ENCODE measurements around the gene CAMK2A. TPM values are rescaled to one million over a fixed set of nuclear protein-coding genes. Genes with fewer than 3 reads are reported as not detected.

The CAMK2A gene
- total RNA-seq, 1 donor from 2014 or later: not detected

GRCh38 chr5:150306775-150307174 lies 17.2 kb upstream of the CAMK2A start:
- H3K4me1 Mint-ChIP-seq (ENCODE audit: low read depth): peaks cover 31% of the 10 kb centered on the region
- peak; percentile 58 for DNase-seq (ENCODE audit: low spot score)
- H3K9me3 Mint-ChIP-seq (ENCODE audit: low read depth): no peaks in the 10 kb centered on the region
- no peaks in the 10 kb centered on the region for H3K36me3 Mint-ChIP-seq (ENCODE audit: low read depth)
- TF ChIP-seq, protein P1, sequence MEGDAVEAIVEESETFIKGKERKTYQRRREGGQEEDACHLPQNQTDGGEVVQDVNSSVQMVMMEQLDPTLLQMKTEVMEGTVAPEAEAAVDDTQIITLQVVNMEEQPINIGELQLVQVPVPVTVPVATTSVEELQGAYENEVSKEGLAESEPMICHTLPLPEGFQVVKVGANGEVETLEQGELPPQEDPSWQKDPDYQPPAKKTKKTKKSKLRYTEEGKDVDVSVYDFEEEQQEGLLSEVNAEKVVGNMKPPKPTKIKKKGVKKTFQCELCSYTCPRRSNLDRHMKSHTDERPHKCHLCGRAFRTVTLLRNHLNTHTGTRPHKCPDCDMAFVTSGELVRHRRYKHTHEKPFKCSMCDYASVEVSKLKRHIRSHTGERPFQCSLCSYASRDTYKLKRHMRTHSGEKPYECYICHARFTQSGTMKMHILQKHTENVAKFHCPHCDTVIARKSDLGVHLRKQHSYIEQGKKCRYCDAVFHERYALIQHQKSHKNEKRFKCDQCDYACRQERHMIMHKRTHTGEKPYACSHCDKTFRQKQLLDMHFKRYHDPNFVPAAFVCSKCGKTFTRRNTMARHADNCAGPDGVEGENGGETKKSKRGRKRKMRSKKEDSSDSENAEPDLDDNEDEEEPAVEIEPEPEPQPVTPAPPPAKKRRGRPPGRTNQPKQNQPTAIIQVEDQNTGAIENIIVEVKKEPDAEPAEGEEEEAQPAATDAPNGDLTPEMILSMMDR (IDR thresholded peaks at IDR 0.05): no peak
- H3K27ac Mint-ChIP-seq (ENCODE audit: unreplicated experiment): no peak overlapping the region
- no peaks in the 10 kb centered on the region for H3K27me3 Mint-ChIP-seq (ENCODE audit: low read depth)
- no peak overlapping the region for H3K4me3 Mint-ChIP-seq (ENCODE audit: unreplicated experiment)

DNA sequence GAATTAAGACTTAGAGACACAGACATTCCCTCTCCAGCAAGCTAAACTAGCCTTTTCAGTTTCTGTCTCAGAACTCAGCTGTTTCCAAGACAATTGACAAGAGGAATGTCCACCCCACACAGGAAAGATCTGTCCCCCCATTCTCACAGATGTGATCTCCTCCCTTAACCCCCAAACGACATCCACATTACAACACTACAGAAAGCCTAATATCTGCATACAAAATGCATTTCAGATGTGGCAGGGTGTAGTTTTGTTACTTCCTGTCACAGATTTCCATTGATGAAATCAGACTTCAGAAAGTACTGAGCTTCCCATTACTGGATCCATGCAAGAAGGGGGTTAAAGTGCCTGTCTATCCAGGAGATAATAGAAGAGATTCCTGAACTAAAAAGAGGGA lies 16.0 kb upstream of the CAMK2A start:
- H3K27me3 Mint-ChIP-seq (ENCODE audit: low read depth): no peaks in the 10 kb centered on the region
- peaks cover 42% of the 10 kb centered on the region for H3K4me1 Mint-ChIP-seq (ENCODE audit: low read depth)
- DNase-seq (ENCODE audit: low spot score): no peak
- no peak overlapping the region for H3K27ac Mint-ChIP-seq (ENCODE audit: unreplicated experiment)
- no peaks in the 10 kb centered on the region for H3K9me3 Mint-ChIP-seq (ENCODE audit: low read depth)
- no peak overlapping the region for H3K4me3 Mint-ChIP-seq (ENCODE audit: unreplicated experiment)
- TF ChIP-seq, protein P1 (IDR thresholded peaks at IDR 0.05): no peak
- H3K36me3 Mint-ChIP-seq (ENCODE audit: low read depth): no peaks in the 10 kb centered on the region

DNA sequence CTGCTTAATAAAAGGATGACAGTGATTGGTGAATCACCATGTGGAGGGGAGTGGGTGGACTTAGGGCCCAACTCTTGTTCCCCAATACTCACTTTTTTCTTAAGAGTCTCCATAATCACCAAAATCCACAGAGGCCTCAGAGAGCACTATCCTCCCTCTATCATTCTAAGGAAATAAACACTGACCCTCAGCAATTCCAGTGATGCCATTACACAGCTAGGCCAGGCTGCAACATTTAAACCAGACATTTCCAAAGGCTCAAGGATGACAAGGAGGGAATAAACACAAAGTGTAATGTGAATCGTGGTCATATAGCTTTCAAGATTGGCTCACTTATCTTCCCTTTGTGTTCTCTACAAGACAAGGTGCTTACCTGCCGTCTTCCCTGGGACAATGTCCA lies 15.5 kb upstream of the CAMK2A start:
- Mint-ChIP-seq H3K36me3 (ENCODE audit: low read depth) (no peaks in the 10 kb centered on the region), H3K27ac (ENCODE audit: unreplicated experiment) (no peak overlapping the region), H3K4me3 (ENCODE audit: unreplicated experiment) (no peak overlapping the region), H3K4me1 (ENCODE audit: low read depth) (peaks cover 42% of the 10 kb centered on the region), H3K9me3 (ENCODE audit: low read depth) (no peaks in the 10 kb centered on the region), H3K27me3 (ENCODE audit: low read depth) (no peaks in the 10 kb centered on the region)
- TF ChIP-seq, protein P1 (IDR thresholded peaks at IDR 0.05): no peak
- DNase-seq (ENCODE audit: low spot score): no peak

DNA sequence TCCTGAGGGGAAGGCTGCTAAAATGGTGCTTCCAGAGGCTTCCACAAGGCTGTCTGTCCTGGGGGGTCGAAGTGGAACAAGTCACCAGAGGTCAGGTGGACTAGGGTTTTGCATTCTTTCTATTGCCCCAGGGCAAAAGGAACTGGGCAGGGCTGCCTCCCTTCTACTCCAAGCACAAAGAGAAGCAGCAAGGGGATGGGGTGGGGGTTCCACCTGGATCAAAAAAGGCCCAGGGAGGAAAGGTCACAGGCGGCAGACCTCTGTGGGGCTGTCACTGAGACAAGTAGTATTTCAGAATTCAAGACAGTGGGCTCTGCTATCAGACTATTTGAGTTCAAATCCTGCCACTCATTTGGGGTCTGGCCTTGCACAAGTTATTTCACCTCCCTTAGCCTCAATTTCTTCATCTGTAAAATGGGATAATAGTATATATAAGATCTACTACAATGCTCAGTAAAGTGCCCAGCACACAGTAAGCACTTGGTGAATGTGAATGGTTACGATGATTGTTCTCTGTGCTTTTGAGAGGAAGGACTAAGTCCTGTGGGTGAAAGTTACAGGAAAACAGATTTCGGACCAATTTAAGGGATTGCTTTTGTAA lies 15.0 kb upstream of the CAMK2A start:
- peak; percentile 34 for DNase-seq (ENCODE audit: low spot score)
- TF ChIP-seq, protein P1 (IDR thresholded peaks at IDR 0.05): no peak
- H3K36me3 Mint-ChIP-seq (ENCODE audit: low read depth): no peaks in the 10 kb centered on the region
- no peak overlapping the region for H3K4me3 Mint-ChIP-seq (ENCODE audit: unreplicated experiment)
- no peaks in the 10 kb centered on the region for H3K9me3 Mint-ChIP-seq (ENCODE audit: low read depth)
- H3K4me1 Mint-ChIP-seq (ENCODE audit: low read depth): peaks cover 42% of the 10 kb centered on the region
- H3K27ac Mint-ChIP-seq (ENCODE audit: unreplicated experiment): no peak overlapping the region
- H3K27me3 Mint-ChIP-seq (ENCODE audit: low read depth): no peaks in the 10 kb centered on the region

- Mint-ChIP-seq H3K36me3 (ENCODE audit: low read depth) (no peaks in the 10 kb centered on the region), H3K27me3 (ENCODE audit: low read depth) (no peaks in the 10 kb centered on the region), H3K4me3 (ENCODE audit: unreplicated experiment) (no peak overlapping the region)
Observed at GRCh38 chr5:150303660-150304386, 14.2 kb upstream of the CAMK2A start.

More at GRCh38 chr5:150303660-150304386, 14.2 kb upstream of the CAMK2A start:
- no peaks in the 10 kb centered on the region for H3K9me3 Mint-ChIP-seq (ENCODE audit: low read depth)
- peaks cover 47% of the 10 kb centered on the region for H3K4me1 Mint-ChIP-seq (ENCODE audit: low read depth)
- TF ChIP-seq, protein P1 (IDR thresholded peaks at IDR 0.05): no peak
- H3K27ac Mint-ChIP-seq (ENCODE audit: unreplicated experiment): no peak overlapping the region
- no peak for DNase-seq (ENCODE audit: low spot score)

Measured in chondrocyte (in vitro differentiated cells).